Activated T-cell treated with anti-CD3 and anti-CD28 coated beads, Interleukin-2, amount 50 U/mL, for 4 hours (primary cell): Measurements from ENCODE around the gene CTTN. TPM values are rescaled to one million over a fixed set of nuclear protein-coding genes. Genes with fewer than 3 reads are reported as not detected.

Source experiments
- ATAC-seq, 2 donors: fragments of 200-7000 bp; cut with Tn5 transposase; one replicate each; pipeline ENCODE4 v1.10.0; 2021
- DNase-seq: peaks from one replicate; pipeline ENCODE4 v3.0.0-alpha.2; 2020
- H3K27me3 Mint-ChIP-seq: one replicate; pipeline ENCODE4 v1.8.0; 2021; ENCODE audit warnings: low read depth, mixed read lengths
- H3K36me3 Mint-ChIP-seq: one replicate; pipeline ENCODE4 v1.8.0; 2022; ENCODE audit warnings: mixed read lengths; ENCODE audit not compliant: insufficient read depth
- H3K4me1 Mint-ChIP-seq: one replicate; pipeline ENCODE4 v1.8.0; 2021; ENCODE audit warnings: low read depth, mixed read lengths
- H3K4me3 Mint-ChIP-seq: one replicate; pipeline ENCODE4 v1.8.0; 2021; ENCODE audit warnings: mild to moderate bottlenecking, moderate library complexity, mixed read lengths
- H3K9me3 Mint-ChIP-seq: one replicate; pipeline ENCODE4 v1.8.0; 2021; ENCODE audit warnings: mixed read lengths
- total RNA-seq, 3 donors: library from RNA; stranded (reverse); gene quantifications; one replicate each; pipeline ENCODE4 v1.2.1, GENCODE V29; 2021

Gene CTTN
- total RNA-seq, 3 donors from 2014 or later: 56.5 to 59.1 (median 57.5) TPM

GRCh38 chr11:70410276-70411205 lies 12.2 kb downstream of the CTTN start:
- peaks cover 33% of the 10 kb centered on the region for H3K36me3 Mint-ChIP-seq
- no peak overlapping the region for H3K4me3 Mint-ChIP-seq
- DNase-seq: no peak
- peaks cover 11% of the 10 kb centered on the region for H3K27me3 Mint-ChIP-seq
- no peaks in the 10 kb centered on the region for H3K4me1 Mint-ChIP-seq
- ATAC-seq: no peak
- no peaks in the 10 kb centered on the region for H3K9me3 Mint-ChIP-seq

- DNase-seq (no peak), ATAC-seq (no peak)
- Mint-ChIP-seq H3K4me3 (no peak overlapping the region), H3K4me1 (no peaks in the 10 kb centered on the region), H3K27me3 (peaks cover 11% of the 10 kb centered on the region), H3K36me3 (peaks cover 33% of the 10 kb centered on the region), H3K9me3 (no peaks in the 10 kb centered on the region)
Measured at GRCh38 chr11:70411713-70412452, 13.6 kb downstream of the CTTN start.

- Mint-ChIP-seq H3K27me3 (peaks cover 11% of the 10 kb centered on the region), H3K4me1 (no peaks in the 10 kb centered on the region), H3K36me3 (peaks cover 33% of the 10 kb centered on the region), H3K9me3 (no peaks in the 10 kb centered on the region), H3K4me3 (no peak overlapping the region)
- DNase-seq (no peak), ATAC-seq (no peak)
Measured at GRCh38 chr11:70413151-70413550, 14.8 kb downstream of the CTTN start.

GRCh38 chr11:70414341-70415100 lies 16.2 kb downstream of the CTTN start:
- DNase-seq (no peak), ATAC-seq (no peak)
- H3K9me3 Mint-ChIP-seq: no peaks in the 10 kb centered on the region
- H3K4me1 Mint-ChIP-seq: no peaks in the 10 kb centered on the region
- H3K36me3 Mint-ChIP-seq: peaks cover 26% of the 10 kb centered on the region
- peaks cover 11% of the 10 kb centered on the region for H3K27me3 Mint-ChIP-seq
- no peak overlapping the region for H3K4me3 Mint-ChIP-seq

GRCh38 chr11:70415191-70415590 lies 16.9 kb downstream of the CTTN start:
- Mint-ChIP-seq H3K4me1 (no peaks in the 10 kb centered on the region), H3K36me3 (peaks cover 26% of the 10 kb centered on the region), H3K27me3 (peaks cover 11% of the 10 kb centered on the region), H3K9me3 (no peaks in the 10 kb centered on the region), H3K4me3 (no peak overlapping the region)
- ATAC-seq (no peak), DNase-seq (no peak)

GRCh38 chr11:70415642-70416395 lies 17.5 kb downstream of the CTTN start:
- H3K27me3 Mint-ChIP-seq: peaks cover 7% of the 10 kb centered on the region
- H3K4me3 Mint-ChIP-seq: no peak overlapping the region
- H3K4me1 Mint-ChIP-seq: no peaks in the 10 kb centered on the region
- H3K36me3 Mint-ChIP-seq: peaks cover 20% of the 10 kb centered on the region
- H3K9me3 Mint-ChIP-seq: no peaks in the 10 kb centered on the region
- DNase-seq (no peak), ATAC-seq (no peak)

- Mint-ChIP-seq H3K27me3 (peaks cover 2% of the 10 kb centered on the region), H3K9me3 (no peaks in the 10 kb centered on the region), H3K4me1 (no peaks in the 10 kb centered on the region), H3K4me3 (no peak overlapping the region), H3K36me3 (peaks cover 16% of the 10 kb centered on the region)
- DNase-seq (no peak), ATAC-seq (no peak)
Measured at GRCh38 chr11:70416881-70417280, 18.6 kb downstream of the CTTN start.

- H3K4me1 Mint-ChIP-seq: no peaks in the 10 kb centered on the region
- H3K4me3 Mint-ChIP-seq: no peak overlapping the region
- H3K27me3 Mint-ChIP-seq: peaks cover 2% of the 10 kb centered on the region
- no peaks in the 10 kb centered on the region for H3K9me3 Mint-ChIP-seq
- ATAC-seq: no peak
- DNase-seq: no peak
- peaks cover 14% of the 10 kb centered on the region for H3K36me3 Mint-ChIP-seq
Measured at GRCh38 chr11:70418130-70418529, 19.8 kb downstream of the CTTN start.

GRCh38 chr11:70419307-70420007 lies 21.1 kb downstream of the CTTN start:
- H3K36me3 Mint-ChIP-seq: peaks cover 14% of the 10 kb centered on the region
- peaks cover 2% of the 10 kb centered on the region for H3K27me3 Mint-ChIP-seq
- ATAC-seq: no peak
- H3K4me1 Mint-ChIP-seq: peaks cover 5% of the 10 kb centered on the region
- DNase-seq: no peak
- H3K4me3 Mint-ChIP-seq: no peak overlapping the region
- no peaks in the 10 kb centered on the region for H3K9me3 Mint-ChIP-seq

- Mint-ChIP-seq H3K4me3 (no peak overlapping the region), H3K9me3 (no peaks in the 10 kb centered on the region), H3K4me1 (peaks cover 6% of the 10 kb centered on the region), H3K27me3 (peaks cover 3% of the 10 kb centered on the region), H3K36me3 (peaks cover 10% of the 10 kb centered on the region)
- no peak for ATAC-seq
- no peak for DNase-seq
Measured at GRCh38 chr11:70420008-70420464, 21.7 kb downstream of the CTTN start.

GRCh38 chr11:70420496-70420895 lies 22.2 kb downstream of the CTTN start:
- ATAC-seq: no peak
- H3K27me3 Mint-ChIP-seq: peaks cover 3% of the 10 kb centered on the region
- DNase-seq: no peak
- H3K4me3 Mint-ChIP-seq: no peak overlapping the region
- no peaks in the 10 kb centered on the region for H3K9me3 Mint-ChIP-seq
- H3K4me1 Mint-ChIP-seq: peaks cover 6% of the 10 kb centered on the region
- H3K36me3 Mint-ChIP-seq: peaks cover 7% of the 10 kb centered on the region

GRCh38 chr11:70421123-70421522 lies 22.8 kb downstream of the CTTN start:
- H3K4me1 Mint-ChIP-seq: peaks cover 6% of the 10 kb centered on the region
- peaks cover 6% of the 10 kb centered on the region for H3K27me3 Mint-ChIP-seq
- H3K9me3 Mint-ChIP-seq: no peaks in the 10 kb centered on the region
- H3K36me3 Mint-ChIP-seq: peaks cover 7% of the 10 kb centered on the region
- H3K4me3 Mint-ChIP-seq: no peak overlapping the region
- DNase-seq (no peak), ATAC-seq (no peak)
